HG03442 (cell line): ENCODE measurements around the gene ADGRB3.
"Not testable (repeated sequence)": the region's sequence is repeated elsewhere in the genome, so short reads cannot be mapped to it uniquely, and the experiment has no call there.

Experiments
- ATAC-seq: cut with Tn5 transposase; IDR thresholded peaks from one replicate; pipeline ENCODE4 v1.9.1; 2021; ENCODE audit warnings: mild to moderate bottlenecking, moderate library complexity; ENCODE audit not compliant: unreplicated experiment

Gene ADGRB3

GRCh38 chr6:68649669-68650068, 14.6 kb downstream of the ADGRB3 start:
- no peak for ATAC-seq

- ATAC-seq: no peak
Observed at GRCh38 chr6:68650142-68650541, 15.1 kb downstream of the ADGRB3 start.

- ATAC-seq: no peak
Observed at GRCh38 chr6:68651011-68651985, 16.2 kb downstream of the ADGRB3 start.

- ATAC-seq: no peak
Observed at GRCh38 chr6:68652117-68652536, 17.0 kb downstream of the ADGRB3 start.

- ATAC-seq: no peak
Observed at GRCh38 chr6:68653074-68653705, 18.1 kb downstream of the ADGRB3 start.

GRCh38 chr6:68653706-68654089, 18.6 kb downstream of the ADGRB3 start:
- ATAC-seq: no peak

GRCh38 chr6:68654134-68654533, 19.1 kb downstream of the ADGRB3 start:
- no peak for ATAC-seq

GRCh38 chr6:68655028-68655427, 19.9 kb downstream of the ADGRB3 start:
- no peak for ATAC-seq

GRCh38 chr6:68657374-68658139, 22.5 kb downstream of the ADGRB3 start:
- no peak for ATAC-seq

- no peak for ATAC-seq
Observed at GRCh38 chr6:68658338-68658737, 23.3 kb downstream of the ADGRB3 start.

GRCh38 chr6:68673255-68673654, 38.2 kb downstream of the ADGRB3 start:
- no peak for ATAC-seq

- no peak for ATAC-seq
Observed at GRCh38 chr6:68675548-68675947, 40.5 kb downstream of the ADGRB3 start.

GRCh38 chr6:68676094-68676493, 41.0 kb downstream of the ADGRB3 start:
- ATAC-seq: not testable (repeated sequence)

GRCh38 chr6:68677058-68677457, 42.0 kb downstream of the ADGRB3 start:
- ATAC-seq: no peak

GRCh38 chr6:68679399-68679798, 44.3 kb downstream of the ADGRB3 start:
- ATAC-seq: no peak

- no peak for ATAC-seq
Observed at GRCh38 chr6:68680264-68680663, 45.2 kb downstream of the ADGRB3 start.

- no peak for ATAC-seq
Observed at GRCh38 chr6:68689910-68690309, 54.8 kb downstream of the ADGRB3 start.

- no peak for ATAC-seq
Observed at GRCh38 chr6:68691120-68691519, 56.0 kb downstream of the ADGRB3 start.

GRCh38 chr6:68693271-68693670, 58.2 kb downstream of the ADGRB3 start:
- ATAC-seq: no peak

GRCh38 chr6:68695403-68695802, 60.3 kb downstream of the ADGRB3 start:
- no peak for ATAC-seq

GRCh38 chr6:68695838-68696237, 60.8 kb downstream of the ADGRB3 start:
- ATAC-seq: no peak
